Ishikawa (cell line): ENCODE data around the gene ACY1.

Source experiments
- CEBPB ChIP-seq: IDR thresholded peaks from 2 replicates; pipeline ENCODE4 v1.6.1; 2012
- CREB1 ChIP-seq: IDR thresholded peaks from 2 replicates; pipeline ENCODE4 v1.6.1; 2012; ENCODE audit warnings: low read depth
- EGR1 ChIP-seq: IDR thresholded peaks from 2 replicates; pipeline ENCODE4 v1.6.1; 2012
- EP300 ChIP-seq: IDR thresholded peaks from 2 replicates; pipeline ENCODE4 v1.6.1; 2012; ENCODE audit warnings: borderline replicate concordance
- FOXM1 ChIP-seq: IDR thresholded peaks from 2 replicates; pipeline ENCODE4 v1.6.1; 2012; ENCODE audit warnings: low read depth, borderline replicate concordance
- MAX ChIP-seq: IDR thresholded peaks from 2 replicates; pipeline ENCODE4 v1.6.1; 2012
- NFIC ChIP-seq: IDR thresholded peaks from 2 replicates; pipeline ENCODE4 v1.6.1; 2012
- RAD21 ChIP-seq: IDR thresholded peaks from 2 replicates; pipeline ENCODE4 v1.6.1; 2012; ENCODE audit warnings: low read depth
- REST ChIP-seq: IDR thresholded peaks from 2 replicates; pipeline ENCODE4 v1.6.1; 2012; ENCODE audit warnings: low read depth, mild to moderate bottlenecking
- TAF1 ChIP-seq: IDR thresholded peaks from 2 replicates; pipeline ENCODE4 v1.6.1; 2012; ENCODE audit warnings: low read depth, mild to moderate bottlenecking
- TCF12 ChIP-seq: IDR thresholded peaks from 2 replicates; pipeline ENCODE4 v1.6.1; 2012; ENCODE audit warnings: low read depth
- TEAD4 ChIP-seq: IDR thresholded peaks from 2 replicates; pipeline ENCODE4 v1.6.1; 2012
- USF1 ChIP-seq: IDR thresholded peaks from 2 replicates; pipeline ENCODE4 v1.6.1; 2012
- YY1 ChIP-seq: IDR thresholded peaks from 2 replicates; pipeline ENCODE4 v1.6.1; 2012; ENCODE audit warnings: low read depth
- ZBTB7A ChIP-seq: IDR thresholded peaks from 2 replicates; pipeline ENCODE4 v1.6.1; 2012; ENCODE audit warnings: low read depth

The ACY1 gene

GRCh38 chr3:51963951-51964451, 19.3 kb upstream of the ACY1 start:
- no peak for TF ChIP-seq YY1
- TF ChIP-seq TEAD4 = no peak
- no peak for TF ChIP-seq RAD21
- TF ChIP-seq TCF12 = no peak
- no peak for TF ChIP-seq TAF1
- TF ChIP-seq CREB1 = no peak
- TF ChIP-seq ZBTB7A = no peak
- no peak for TF ChIP-seq FOXM1
- TF ChIP-seq EP300 = no peak
- TF ChIP-seq NFIC = no peak
- no peak for TF ChIP-seq MAX
- TF ChIP-seq REST = no peak
- TF ChIP-seq EGR1 = no peak
- no peak for TF ChIP-seq CEBPB
- TF ChIP-seq USF1 = no peak

- no peak for TF ChIP-seq EGR1
- TF ChIP-seq TCF12 = no peak
- no peak for TF ChIP-seq NFIC
- no peak for TF ChIP-seq CEBPB
- no peak for TF ChIP-seq CREB1
Observed at GRCh38 chr3:51964521-51964920, 18.8 kb upstream of the ACY1 start.

GRCh38 chr3:51966016-51966415, 17.3 kb upstream of the ACY1 start:
- TF ChIP-seq USF1 = no peak
- TF ChIP-seq EP300 = no peak
- no peak for TF ChIP-seq YY1
- TF ChIP-seq FOXM1 = no peak
- no peak for TF ChIP-seq CEBPB
- TF ChIP-seq NFIC = no peak
- no peak for TF ChIP-seq REST
- TF ChIP-seq TCF12 = no peak
- TF ChIP-seq MAX = no peak
- TF ChIP-seq ZBTB7A = no peak
- TF ChIP-seq RAD21 = no peak
- no peak for TF ChIP-seq TAF1
- TF ChIP-seq EGR1 = no peak
- TF ChIP-seq CREB1 = no peak
- TF ChIP-seq TEAD4 = no peak

GRCh38 chr3:51966486-51966885, 16.8 kb upstream of the ACY1 start:
- TF ChIP-seq CREB1 = no peak
- no peak for TF ChIP-seq ZBTB7A
- no peak for TF ChIP-seq FOXM1
- TF ChIP-seq USF1 = no peak
- TF ChIP-seq RAD21 = no peak
- no peak for TF ChIP-seq EP300

- TF ChIP-seq CREB1 (no peak), NFIC (no peak), TAF1 (no peak), REST (no peak), FOXM1 (no peak), ZBTB7A (no peak), EGR1 (no peak), EP300 (no peak), TCF12 (no peak), CEBPB (no peak), MAX (no peak), YY1 (no peak)
Observed at GRCh38 chr3:51966922-51967383, 16.4 kb upstream of the ACY1 start.
